GM18907 (cell line): ENCODE results near the gene PPP1CC.
"Not testable (repeated sequence)": the region's sequence is repeated elsewhere in the genome, so short reads cannot be mapped to it uniquely, and the experiment has no call there.

Source experiments
- ATAC-seq: cut with Tn5 transposase; IDR thresholded peaks from one replicate; pipeline ENCODE4 v1.9.1; 2021; ENCODE audit warnings: mild to moderate bottlenecking, moderate library complexity; ENCODE audit not compliant: unreplicated experiment

Gene PPP1CC

DNA sequence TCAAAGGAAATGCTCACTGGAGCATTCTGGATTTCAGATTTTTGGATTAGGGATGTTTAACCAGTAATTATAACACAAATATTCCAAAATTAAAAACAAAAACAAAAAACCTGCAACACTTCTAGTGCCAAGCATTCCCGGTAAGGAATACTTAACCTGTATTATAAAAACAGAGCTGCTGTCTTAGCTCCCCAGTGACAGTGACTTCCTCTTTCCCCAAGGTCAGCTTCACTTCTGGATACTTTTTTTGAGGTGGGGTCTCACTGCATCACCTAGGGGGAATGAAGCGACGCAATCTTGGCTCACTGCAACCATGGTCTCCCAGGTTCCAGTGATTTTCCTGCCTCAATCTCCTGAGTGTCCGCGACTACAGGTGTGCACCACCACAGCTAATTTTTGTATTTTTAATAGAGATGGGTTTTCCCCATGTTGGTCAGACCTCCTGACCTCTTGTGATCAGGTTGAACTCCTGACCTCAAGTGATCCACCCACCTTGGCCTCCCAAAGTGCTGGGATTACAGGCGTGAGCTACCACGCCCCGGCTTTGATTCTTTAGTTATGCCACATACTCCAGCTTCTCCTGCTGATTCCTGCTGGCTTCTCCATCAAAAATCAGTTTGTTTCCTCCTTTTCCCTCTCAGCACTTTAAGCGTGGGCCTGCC is 15.9 kb downstream of the PPP1CC start:
- ATAC-seq: no peak

DNA sequence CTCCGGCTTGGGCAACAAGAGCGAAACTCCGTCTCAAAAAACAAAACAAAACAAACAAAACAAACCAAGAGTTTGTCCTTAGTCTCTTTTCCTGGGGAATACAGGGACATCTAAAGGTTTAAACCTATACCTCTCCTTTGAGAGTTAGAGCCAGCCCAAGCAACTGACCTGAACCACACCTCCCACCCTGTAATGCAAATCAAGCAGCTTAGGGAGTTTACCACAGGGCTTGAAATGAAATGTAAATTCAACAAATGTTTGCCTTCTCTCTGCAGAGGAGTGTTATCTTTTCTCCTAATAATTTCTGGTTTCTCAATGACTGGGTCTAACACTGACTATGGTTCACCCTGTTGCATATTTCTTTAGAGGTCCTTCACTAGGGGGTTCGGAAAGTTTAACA is 16.7 kb downstream of the PPP1CC start:
- ATAC-seq: no peak

DNA sequence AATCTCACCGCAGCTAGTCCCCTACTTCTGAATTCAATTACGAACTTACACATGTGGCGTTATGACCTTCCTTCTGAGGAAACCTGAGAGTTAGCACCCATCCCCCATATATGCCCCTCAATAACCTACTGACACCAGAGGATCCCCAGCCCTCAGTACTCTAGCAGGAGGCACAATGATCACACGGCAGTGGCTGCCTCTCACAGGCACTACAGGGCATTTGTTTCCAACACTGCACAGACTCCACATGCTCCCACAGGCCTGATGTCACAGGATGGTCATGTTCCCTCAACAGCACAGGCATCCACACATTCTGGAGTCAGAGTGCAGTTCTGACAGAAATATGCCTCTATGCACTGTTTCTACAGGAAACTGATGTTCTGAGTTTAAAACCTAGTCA is 17.4 kb downstream of the PPP1CC start:
- ATAC-seq: no peak

DNA sequence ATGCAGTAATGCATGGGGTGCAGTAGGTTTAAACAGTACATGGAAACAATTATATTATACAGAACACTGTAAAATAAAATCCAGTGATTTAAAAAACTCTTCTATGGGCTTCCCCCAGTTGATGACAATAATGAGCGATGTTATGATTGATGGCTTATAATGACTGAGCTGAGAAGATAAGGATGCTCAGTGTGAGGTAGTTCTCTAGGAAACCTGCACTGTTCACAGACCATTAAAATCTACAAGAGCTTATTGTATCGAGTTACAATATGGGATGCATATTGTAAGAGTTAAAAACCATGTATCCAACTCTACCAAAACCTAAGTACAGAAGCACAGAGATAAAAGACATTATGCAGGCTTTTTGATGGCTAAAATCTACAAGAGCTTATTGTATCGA is 19.8 kb downstream of the PPP1CC start:
- not testable (repeated sequence) for ATAC-seq

DNA sequence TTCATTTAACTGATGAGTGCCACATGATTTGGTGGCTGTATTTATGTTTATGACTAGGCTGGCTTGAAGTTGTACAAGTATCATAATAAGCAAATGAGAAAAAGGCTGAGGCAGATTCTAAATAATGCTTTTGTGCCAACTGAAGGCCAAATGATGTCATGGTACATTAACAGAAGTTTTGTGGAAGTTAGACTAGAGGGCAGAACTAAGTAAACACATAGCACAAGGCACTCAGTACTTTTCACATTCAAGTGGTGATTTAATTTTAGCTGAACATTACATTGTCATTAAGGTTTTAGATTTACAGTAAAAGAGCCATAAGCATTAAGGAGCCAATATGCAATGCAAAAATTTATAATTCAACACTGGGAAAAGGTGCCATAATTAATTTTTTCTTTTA is 21.1 kb downstream of the PPP1CC start:
- ATAC-seq: no peak

DNA sequence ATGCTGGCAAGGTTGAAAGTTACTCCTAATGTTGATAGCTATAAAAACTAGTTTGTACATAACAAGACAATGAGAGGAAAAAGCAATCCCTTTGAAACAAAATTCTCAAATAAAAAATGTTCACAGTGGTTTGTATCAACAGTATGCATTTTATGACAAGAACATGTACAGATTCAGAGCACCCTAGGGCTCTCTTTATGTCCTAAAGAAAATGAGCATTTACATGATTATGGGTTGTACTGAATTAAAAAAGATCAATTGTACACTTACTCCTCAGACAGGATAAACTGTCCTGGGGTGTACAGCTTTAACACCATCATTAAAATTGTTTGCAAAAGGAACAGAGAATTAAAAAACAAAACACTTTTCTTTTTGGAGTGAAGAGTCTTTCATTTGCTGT is 22.2 kb downstream of the PPP1CC start:
- ATAC-seq: no peak

DNA sequence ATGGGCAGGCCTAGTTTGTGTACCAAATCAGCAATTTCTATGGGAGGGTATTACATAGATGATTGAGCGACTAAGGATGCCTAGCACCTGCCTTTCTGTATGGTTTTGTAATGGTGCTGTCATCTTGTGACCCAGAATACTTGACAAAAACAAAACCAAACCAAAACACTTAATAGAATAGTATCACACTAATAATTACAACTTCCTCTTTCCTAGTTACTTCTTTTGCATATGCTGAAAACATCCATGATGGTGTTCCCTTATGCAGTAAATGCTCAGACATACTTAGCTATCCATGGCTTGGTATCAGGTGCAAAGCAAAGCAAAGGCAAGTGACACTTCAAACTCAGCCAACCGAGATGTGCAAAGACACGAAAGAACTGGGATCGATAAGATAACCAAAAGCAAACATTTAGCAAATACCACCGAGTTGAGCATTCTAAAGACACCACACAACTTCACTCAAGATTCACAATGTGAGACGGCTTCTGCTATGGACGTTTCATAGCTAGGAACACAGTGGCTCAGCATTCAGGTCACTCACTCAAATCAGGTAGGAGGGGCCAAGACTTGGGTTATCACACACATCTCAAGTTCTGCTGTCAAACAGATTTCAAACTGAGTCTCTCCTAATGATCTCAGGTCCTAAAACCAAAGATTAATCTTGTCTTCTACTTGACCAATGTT is 24.3 kb downstream of the PPP1CC start:
- ATAC-seq: no peak

DNA sequence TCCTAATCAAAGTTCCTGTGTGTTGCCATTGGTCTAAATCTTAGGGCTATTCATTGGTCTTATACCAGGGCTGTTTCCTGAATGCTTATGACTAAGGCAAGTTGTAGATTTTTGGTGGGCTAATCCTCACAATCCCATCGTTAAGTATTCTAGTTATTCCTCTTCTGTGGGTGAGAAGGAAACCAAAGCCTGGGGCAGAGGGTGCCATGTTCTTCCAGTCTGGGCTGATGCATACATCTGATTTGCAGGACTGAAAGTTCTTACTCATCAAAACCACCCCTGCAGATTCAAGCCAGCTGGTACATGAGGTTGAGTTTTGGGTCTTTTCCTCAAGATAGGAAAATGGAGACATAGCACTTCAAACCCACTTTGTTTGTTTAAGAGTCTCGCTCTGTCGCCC is 25.7 kb downstream of the PPP1CC start:
- no peak for ATAC-seq

DNA sequence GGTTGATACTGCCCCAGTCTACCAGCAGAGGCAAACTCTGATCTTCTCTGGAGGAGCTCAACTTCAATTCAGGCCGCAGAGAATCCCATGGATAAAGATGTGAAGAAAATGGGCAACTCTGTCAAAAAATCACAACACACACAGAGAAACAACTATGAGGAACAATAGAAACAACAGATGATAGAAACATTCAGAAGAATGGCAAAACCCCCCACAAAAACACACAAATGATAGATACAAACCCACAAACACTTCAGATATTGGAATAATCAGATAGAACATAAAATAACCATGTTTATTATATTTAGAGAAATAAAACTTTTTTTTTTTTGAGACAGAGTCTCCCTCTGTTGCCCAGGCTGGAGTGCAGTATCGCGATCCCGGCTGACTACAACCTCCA is 33.8 kb downstream of the PPP1CC start:
- ATAC-seq: no peak

DNA sequence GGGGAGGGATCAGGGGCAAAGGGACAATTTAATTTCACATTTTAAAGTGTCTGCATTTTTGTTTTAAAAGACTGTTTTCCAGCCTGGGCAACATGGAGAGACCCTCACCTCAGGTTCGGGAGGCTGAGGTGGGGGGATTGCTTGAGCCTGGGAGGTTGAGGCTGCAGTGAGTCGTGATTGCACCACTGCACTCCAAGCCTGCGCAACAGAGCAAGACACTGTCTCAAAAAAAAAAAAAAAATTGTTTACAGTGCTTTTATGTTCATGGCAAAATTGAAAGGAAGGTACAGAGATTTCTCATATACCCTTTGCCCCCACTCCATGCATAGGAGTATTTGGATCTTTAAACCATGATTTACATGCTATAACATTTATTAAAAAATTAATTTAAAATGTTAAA is 37.4 kb downstream of the PPP1CC start:
- ATAC-seq: no peak

DNA sequence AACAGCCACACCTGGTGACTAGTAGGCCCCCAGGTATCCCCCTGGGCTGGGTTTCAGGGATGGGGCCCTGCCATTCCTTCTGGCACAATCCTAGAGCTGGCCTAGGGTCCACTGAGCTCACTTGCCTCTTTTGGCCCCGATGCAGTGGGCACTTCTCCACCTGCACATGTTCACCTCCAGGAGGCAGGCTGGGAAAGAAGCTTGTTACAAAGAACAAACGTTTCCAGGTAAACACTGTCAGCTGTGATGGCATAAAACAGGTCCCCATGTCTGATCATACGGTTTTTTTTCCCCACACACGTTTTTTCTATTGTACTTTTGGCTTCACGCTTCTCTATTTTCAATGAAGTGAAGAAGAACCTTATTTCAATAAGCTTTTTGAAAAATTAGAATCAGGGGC is 37.9 kb downstream of the PPP1CC start:
- ATAC-seq: no peak

DNA sequence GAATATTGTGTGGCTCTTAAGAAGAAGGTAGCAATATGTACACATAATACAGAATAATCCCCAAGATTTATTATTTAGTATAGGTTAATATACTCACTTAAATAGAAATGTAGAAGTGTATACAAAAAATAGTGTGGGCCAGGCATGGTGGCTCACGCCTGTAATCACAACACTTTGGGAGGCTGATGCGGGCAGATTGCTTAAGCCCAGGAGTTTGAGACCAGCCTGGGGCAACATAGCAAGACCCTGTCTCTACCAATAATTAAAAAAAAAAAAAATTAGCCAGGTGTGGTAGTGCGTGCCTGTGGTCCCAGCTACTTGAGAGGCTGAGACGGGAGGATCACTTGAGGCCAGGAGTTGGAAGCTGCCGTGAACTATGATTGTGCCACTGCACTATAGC is 38.5 kb downstream of the PPP1CC start:
- no peak for ATAC-seq

DNA sequence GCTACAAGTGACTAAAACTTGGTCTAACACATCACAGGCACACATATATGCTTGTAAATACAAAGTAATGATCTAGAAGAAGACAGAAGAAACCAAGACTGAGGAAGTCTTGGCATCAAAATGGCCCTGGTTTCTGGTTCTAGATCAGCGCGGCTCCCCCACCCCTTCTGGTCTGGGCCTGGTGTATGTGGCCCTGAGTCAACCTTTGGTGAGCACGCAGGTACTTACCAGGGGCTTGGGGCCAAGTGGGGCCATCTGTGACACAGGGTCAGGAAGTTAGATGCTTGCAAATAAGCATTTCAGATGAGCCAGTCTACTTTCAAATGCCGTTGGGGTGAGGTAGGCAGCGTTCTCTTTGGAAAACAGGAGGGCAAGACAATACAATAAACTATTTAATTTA is 40.6 kb downstream of the PPP1CC start:
- ATAC-seq: no peak

DNA sequence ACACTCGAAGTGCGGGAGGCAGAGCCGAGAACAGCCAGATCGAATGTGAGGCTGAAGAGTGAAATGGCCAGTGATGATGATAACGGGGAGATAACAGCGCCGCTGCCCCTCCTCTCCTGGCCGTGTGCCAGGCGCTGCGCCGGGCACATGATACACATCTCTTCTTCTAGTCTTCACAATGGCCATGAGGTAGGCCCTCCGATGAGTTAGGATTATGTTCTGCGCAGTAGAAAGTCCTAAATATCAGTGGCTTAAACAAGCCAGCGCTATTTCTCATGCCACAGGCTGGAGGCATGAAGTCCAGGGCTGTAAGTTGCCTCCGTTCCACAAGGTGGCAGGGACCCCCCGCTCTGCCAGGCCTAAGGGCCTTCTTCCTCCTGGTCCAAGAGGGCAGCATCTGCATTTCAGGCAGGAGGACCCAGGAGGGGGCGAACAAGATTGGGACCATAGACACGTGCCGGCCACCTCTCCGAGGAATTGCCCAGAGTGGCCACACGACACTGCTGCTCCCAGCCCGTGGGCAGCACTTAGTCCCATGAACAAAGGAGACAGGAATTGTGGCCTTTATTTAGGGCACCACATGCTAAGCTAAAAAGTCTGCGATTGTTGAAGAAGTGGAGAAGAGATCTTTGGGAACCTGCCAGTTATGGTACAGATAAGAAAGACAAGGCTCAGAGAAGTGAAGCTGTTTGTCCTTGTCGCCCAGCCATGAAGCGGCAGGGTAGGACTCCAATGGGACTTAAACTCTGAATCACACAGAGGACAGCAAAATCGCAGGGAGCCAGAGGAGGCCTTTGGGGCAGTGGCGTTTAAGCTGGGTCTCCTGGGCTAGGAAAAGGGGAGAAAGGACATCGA is 42.9 kb downstream of the PPP1CC start:
- ATAC-seq: no peak

DNA sequence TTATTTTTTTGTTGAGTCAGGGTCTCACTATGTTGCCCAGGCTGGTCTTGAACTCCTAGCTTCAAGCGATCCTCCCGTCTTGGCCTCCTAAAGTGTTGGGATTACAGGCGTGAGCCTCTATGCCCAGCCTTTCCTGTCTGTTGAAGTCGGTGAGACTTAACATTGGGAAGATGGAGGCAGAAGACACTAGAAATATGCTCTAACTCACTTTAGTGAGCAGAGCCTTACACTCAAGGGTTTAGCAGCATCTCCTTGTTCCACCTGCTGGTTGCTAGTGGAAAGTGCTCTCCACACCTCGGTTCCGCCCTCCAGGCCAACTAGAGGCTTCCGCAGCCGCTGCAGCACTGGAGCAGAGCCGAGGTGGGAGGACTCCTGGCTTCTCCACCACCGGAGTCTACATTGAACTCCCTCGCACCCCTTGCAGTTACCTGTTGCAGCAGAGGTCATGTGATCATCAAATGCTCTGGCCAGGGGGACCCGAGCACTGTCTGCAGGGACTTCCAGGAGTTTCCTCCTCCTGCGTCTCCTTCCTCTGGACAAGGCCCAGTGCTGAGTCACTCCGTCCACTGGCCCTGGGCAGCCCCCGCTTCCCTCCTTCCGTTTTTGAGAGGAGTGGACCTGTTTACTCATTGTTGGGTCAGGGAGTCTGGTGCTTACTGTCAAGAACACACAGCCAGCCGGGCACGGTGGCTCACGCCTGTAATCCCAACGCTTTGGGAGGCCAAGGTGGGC is 44.4 kb downstream of the PPP1CC start:
- peak; percentile 88 for ATAC-seq

DNA sequence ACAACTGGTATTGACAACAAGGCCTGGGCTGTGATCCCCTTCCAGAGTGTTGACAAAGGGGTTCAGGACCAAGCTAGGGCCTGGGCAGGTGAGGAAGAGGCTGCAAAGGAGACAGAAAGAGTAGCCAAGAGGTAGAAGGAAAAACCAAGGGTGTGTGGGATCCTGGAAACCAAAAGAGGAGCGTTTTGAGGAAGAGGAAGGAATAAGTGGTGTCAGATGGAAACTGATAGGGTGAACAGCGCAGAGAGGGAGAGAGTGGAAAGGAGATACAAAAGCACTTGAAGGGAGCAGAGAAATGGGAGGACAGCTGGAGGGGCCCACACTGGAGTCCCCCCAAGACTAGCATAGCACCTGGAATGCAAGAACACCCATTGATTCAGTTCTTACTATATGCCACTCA is 45.5 kb downstream of the PPP1CC start:
- no peak for ATAC-seq

DNA sequence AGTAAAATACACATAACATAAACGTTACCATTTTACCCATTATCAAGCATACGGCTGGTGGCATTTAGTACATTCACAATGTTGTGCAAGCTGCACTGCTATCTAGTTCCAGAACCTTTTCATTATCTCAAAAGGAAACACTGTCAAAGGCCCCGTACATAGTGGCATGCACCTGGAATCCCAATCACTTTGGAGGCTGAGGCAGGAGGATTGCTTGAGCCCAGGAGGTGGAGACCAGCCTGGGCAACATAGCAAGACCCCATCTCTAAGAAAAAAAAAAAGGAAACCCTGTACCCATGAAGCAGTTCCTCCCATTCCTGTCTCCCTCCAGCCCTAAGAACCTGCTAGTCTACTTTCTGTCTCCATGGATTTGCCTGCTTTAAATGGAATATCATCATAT is 46.4 kb downstream of the PPP1CC start:
- ATAC-seq: no peak

DNA sequence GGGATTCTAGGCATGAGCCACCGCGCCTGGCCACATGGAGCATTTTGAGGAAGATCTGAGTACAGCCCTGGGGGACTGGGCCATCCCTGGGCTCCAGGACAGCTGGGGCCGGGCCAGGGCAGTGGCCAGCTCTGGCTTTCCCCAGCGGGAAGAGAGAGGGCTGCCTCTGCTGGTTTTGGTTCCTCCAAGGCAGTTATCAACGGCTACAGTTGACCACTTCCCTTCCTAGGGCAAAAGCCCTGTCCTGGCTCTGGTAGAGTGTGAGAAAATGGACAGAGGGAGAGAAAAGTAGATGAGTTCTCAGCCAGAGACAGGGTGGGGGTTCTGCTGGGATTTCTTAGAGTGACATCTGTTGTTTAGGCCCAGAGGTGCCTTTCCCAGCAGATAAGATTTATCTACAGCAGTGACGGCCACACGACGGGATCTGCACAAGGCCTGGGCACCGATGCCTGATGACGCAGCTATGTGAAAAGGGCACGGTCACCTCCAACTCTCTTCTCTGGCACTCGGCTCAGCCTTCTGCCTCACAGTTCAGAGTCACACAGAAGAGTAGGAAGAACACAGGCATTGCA is 48.3 kb downstream of the PPP1CC start:
- ATAC-seq: no peak

DNA sequence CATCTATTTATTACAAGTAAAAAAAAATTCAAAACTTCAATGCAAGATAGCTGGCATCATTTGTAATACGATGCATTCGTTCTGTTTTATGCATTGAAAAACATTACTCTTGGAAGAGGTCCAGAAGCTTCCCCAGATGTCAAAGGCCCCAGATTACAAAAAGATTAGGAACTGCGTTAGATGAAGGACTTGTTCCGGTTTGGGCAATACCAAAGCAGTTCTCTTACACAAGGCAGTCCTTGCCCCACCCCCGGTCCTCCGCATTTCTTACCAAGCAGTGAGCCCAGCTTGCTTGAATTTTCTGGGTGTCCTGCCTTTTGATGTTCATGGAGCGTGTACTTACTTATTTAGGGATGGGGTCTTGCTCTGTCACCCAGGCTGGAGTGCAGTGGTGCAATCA is 49.0 kb downstream of the PPP1CC start:
- ATAC-seq: no peak

DNA sequence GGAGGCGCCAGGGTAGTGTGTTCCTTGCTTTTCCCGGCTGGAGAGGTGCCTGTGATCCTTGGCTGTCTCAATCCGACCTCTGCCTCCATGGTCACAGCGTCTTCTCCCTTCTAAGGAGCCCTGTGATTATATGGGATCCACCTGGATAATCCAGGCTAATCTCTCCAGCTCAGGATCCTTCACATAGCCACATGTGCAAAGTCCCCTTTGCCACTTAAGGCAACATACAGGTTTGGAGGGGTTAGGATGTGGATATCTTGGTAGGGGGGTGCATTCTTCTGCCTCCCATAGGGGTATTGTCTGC is 52.6 kb downstream of the PPP1CC start:
- ATAC-seq: no peak
